ENCODE measurements around the gene ZNF367. TPM values are rescaled to one million over a fixed set of nuclear protein-coding genes. Genes with fewer than 3 reads are reported as not detected.

ZNF367 gene
- total and polyA plus RNA-seq, 4 donors: 0.36 to 18.1 (median 2.0) TPM

DNA sequence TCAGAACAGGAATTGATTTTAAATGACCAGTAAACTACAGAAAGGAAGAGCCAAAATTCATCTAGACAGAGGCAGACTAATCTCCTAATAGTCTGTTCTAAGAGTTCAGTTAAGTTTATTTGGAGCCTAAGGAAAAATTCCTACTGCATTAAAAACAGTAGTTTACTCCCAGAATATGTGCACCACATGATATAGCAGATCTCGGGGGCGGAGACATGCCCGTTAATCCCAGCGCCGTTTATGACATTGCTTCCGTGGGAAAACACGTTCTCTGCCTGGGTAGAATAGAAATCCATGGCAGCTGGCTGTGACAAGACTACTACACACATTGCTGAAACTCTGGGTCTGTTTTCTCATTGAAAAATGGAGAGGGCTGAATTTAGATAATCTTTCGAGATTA lies 43.2 kb upstream of the ZNF367 start:
- H3K36me3 ChIP-seq (ENCODE audit: control insufficient read depth in 4 of 4, insufficient read depth in 3 of 4, low read depth in 1 of 4, low read length in 3 of 4): no peaks in the 10 kb centered on the region
- WGBS: 96% methylated on average over 8 of the region's 8 CpGs
- no peak overlapping the region for H3K4me3 ChIP-seq (ENCODE audit: low read depth in 1 of 3, low read length in 3 of 3)
- no peak overlapping the region for H3K9ac ChIP-seq (ENCODE audit: low read depth in 1 of 2, low read length in 2 of 2)
- TF ChIP-seq FOXA1 (IDR thresholded peaks at IDR 0.05) (no peak), TAF1 (conservative IDR thresholded peaks at IDR 0.05) (no peak), HNF4G (IDR thresholded peaks at IDR 0.05) (no peak), MAX (IDR thresholded peaks at IDR 0.05) (no peak), NR2F2 (IDR thresholded peaks at IDR 0.05) (no peak), RXRA (IDR thresholded peaks at IDR 0.05) (no peak), EGR1 (IDR thresholded peaks at IDR 0.05; ENCODE audit: low read depth in 2 of 2) (no peak), RAD21 (IDR thresholded peaks at IDR 0.05) (no peak), YY1 (IDR thresholded peaks at IDR 0.05) (no peak), CTCF (IDR thresholded peaks at IDR 0.05; ENCODE audit: low read depth, low read length, missing input control) (no peak), SP1 (IDR thresholded peaks at IDR 0.05) (no peak)
- TF ChIP-seq, protein P1, sequence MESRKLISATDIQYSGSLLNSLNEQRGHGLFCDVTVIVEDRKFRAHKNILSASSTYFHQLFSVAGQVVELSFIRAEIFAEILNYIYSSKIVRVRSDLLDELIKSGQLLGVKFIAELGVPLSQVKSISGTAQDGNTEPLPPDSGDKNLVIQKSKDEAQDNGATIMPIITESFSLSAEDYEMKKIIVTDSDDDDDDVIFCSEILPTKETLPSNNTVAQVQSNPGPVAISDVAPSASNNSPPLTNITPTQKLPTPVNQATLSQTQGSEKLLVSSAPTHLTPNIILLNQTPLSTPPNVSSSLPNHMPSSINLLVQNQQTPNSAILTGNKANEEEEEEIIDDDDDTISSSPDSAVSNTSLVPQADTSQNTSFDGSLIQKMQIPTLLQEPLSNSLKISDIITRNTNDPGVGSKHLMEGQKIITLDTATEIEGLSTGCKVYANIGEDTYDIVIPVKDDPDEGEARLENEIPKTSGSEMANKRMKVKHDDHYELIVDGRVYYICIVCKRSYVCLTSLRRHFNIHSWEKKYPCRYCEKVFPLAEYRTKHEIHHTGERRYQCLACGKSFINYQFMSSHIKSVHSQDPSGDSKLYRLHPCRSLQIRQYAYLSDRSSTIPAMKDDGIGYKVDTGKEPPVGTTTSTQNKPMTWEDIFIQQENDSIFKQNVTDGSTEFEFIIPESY (IDR thresholded peaks at IDR 0.05): no peak
- no peaks in the 10 kb centered on the region for H3K27me3 ChIP-seq (ENCODE audit: control insufficient read depth in 4 of 4, insufficient read depth in 4 of 4, low read length in 3 of 4)
- no peak overlapping the region for H3K27ac ChIP-seq (ENCODE audit: low read depth in 1 of 2, low read length in 2 of 2)
- no peak for DNase-seq (ENCODE audit: low spot score)
- H3K4me1 ChIP-seq (ENCODE audit: control insufficient read depth in 4 of 4, insufficient read depth in 4 of 4, low read length in 3 of 4): no peaks in the 10 kb centered on the region
- H3K9me3 ChIP-seq (ENCODE audit: control insufficient read depth in 4 of 4, low read length in 3 of 4): no peaks in the 10 kb centered on the region

GRCh38 chr9:96460882-96461281 lies 42.7 kb upstream of the ZNF367 start:
- no peak for DNase-seq (ENCODE audit: low spot score)
- Histone ChIP-seq H3K4me3 (ENCODE audit: low read depth in 1 of 3, low read length in 3 of 3) (no peak overlapping the region), H3K9me3 (ENCODE audit: control insufficient read depth in 4 of 4, low read length in 3 of 4) (no peaks in the 10 kb centered on the region), H3K27me3 (ENCODE audit: control insufficient read depth in 4 of 4, insufficient read depth in 4 of 4, low read length in 3 of 4) (no peaks in the 10 kb centered on the region), H3K27ac (ENCODE audit: low read depth in 1 of 2, low read length in 2 of 2) (no peak overlapping the region), H3K4me1 (ENCODE audit: control insufficient read depth in 4 of 4, insufficient read depth in 4 of 4, low read length in 3 of 4) (no peaks in the 10 kb centered on the region), H3K36me3 (ENCODE audit: control insufficient read depth in 4 of 4, insufficient read depth in 3 of 4, low read depth in 1 of 4, low read length in 3 of 4) (no peaks in the 10 kb centered on the region), H3K9ac (ENCODE audit: low read depth in 1 of 2, low read length in 2 of 2) (no peak overlapping the region)
- TF ChIP-seq HNF4G (IDR thresholded peaks at IDR 0.05): no peak
- no peak for TF ChIP-seq RAD21 (IDR thresholded peaks at IDR 0.05)
- TF ChIP-seq JUND (IDR thresholded peaks at IDR 0.05): no peak
- TF ChIP-seq, protein P1 (IDR thresholded peaks at IDR 0.05): no peak
- TF ChIP-seq HNF4A (conservative IDR thresholded peaks at IDR 0.05): no peak
- TF ChIP-seq REST (IDR thresholded peaks at IDR 0.05): no peak
- no peak for TF ChIP-seq FOXA1 (IDR thresholded peaks at IDR 0.05)
- TF ChIP-seq YY1 (IDR thresholded peaks at IDR 0.05): no peak
- TF ChIP-seq ATF3 (IDR thresholded peaks at IDR 0.05): no peak
- TF ChIP-seq TAF1 (conservative IDR thresholded peaks at IDR 0.05): no peak
- TF ChIP-seq RXRA (IDR thresholded peaks at IDR 0.05): no peak
- TF ChIP-seq SP1 (IDR thresholded peaks at IDR 0.05): no peak
- no peak for TF ChIP-seq CTCF (IDR thresholded peaks at IDR 0.05; ENCODE audit: low read depth, low read length, missing input control)
- TF ChIP-seq MAX (IDR thresholded peaks at IDR 0.05): no peak
- TF ChIP-seq NR2F2 (IDR thresholded peaks at IDR 0.05): no peak
- no peak for TF ChIP-seq EGR1 (IDR thresholded peaks at IDR 0.05; ENCODE audit: low read depth in 2 of 2)
- TF ChIP-seq GABPA (IDR thresholded peaks at IDR 0.05 in 1 of 2, conservative IDR thresholded peaks at IDR 0.05 in 1 of 2): no peak
